Endothelial cell of umbilical vein (primary cell): ENCODE measurements around the gene ARSJ. TPM values are rescaled to one million over a fixed set of nuclear protein-coding genes. Genes with fewer than 3 reads are reported as not detected.

Experiments used
- BruUV-seq: library from RNA; stranded (reverse); fragments of 400-500 nt; replicated peaks from 2 replicates; lab custom pipeline; 2021; lab: Mats Ljungman, UMichigan
- CTCF ChIA-PET: fragments of 300-600, 350-600 bp; sonication (Branson Sonifier 250); formaldehyde crosslinking; loops from one replicate; lab custom pipeline; 2021; ENCODE audit warnings: antibody characterized with exemption, inconsistent platforms; lab: Charles Lee
- POLR2A ChIA-PET: fragments of 300-600, 350-600 bp; sonication (Branson Sonifier 250); formaldehyde crosslinking; loops from one replicate; lab custom pipeline; 2021; ENCODE audit warnings: antibody characterized with exemption, inconsistent platforms; lab: Charles Lee
- DNase-seq: peaks from one replicate; pipeline ENCODE4 v3.0.0-alpha.2; 2011; ENCODE audit warnings: low read depth, low spot score
- FAIRE-seq: peaks from 2 replicates; lab custom pipeline; 2011; peaks lifted over from hg19 to GRCh38; lab: Jason Lieb, UNC
- H2AFZ ChIP-seq: 2 replicates; pipeline ENCODE4 v1.6.0; 2012; ENCODE audit warnings: low read depth, low read length, control low read depth, inconsistent platforms
- H3K27ac ChIP-seq: 2 replicates; pipeline ENCODE4 v1.5.1; 2011; ENCODE audit warnings: low read depth, mild to moderate bottlenecking, control low read depth, low read length, moderate library complexity; ENCODE audit not compliant: insufficient read depth
- H3K27me3 ChIP-seq, 2 experiments: 2 replicates each; pipeline versions ENCODE4 v1.6.0 to v1.6.1; 2011; ENCODE audit warnings: low read length in 2 of 2, mixed read lengths in 1 of 2; ENCODE audit not compliant: control insufficient read depth in 2 of 2, insufficient read depth in 2 of 2
- H3K36me3 ChIP-seq, 2 experiments: 2 replicates in 1 of 2; 3 replicates in 1 of 2; pipeline ENCODE4 v1.5.1; 2011; ENCODE audit warnings: low read length in 2 of 2, mild to moderate bottlenecking in 1 of 2, moderate library complexity in 1 of 2; ENCODE audit not compliant: control insufficient read depth in 2 of 2, insufficient read depth in 2 of 2; ENCODE audit errors: extremely low read depth in 1 of 2
- H3K4me1 ChIP-seq: 3 replicates; pipeline ENCODE4 v1.5.1; 2011; ENCODE audit warnings: mild to moderate bottlenecking, low read length; ENCODE audit not compliant: control insufficient read depth, insufficient read depth; ENCODE audit errors: extremely low read depth
- H3K4me2 ChIP-seq: 2 replicates; pipeline ENCODE4 v1.6.1; 2011; ENCODE audit warnings: low read length, control low read depth, mixed read lengths; ENCODE audit not compliant: insufficient read depth
- H3K4me3 ChIP-seq, 3 experiments: fragments of 200-600 bp in 1 of 3; sonication (generic), shearing (Covaris generic) in 1 of 3; replicated peaks in 1 of 3; 2 replicates each; pipeline ENCODE4 v1.5.1; 2011 to 2016; ENCODE audit warnings: control low read depth in 3 of 3, low read length in 3 of 3, mild to moderate bottlenecking in 2 of 3, inconsistent platforms in 1 of 3, low read depth in 1 of 3, moderate library complexity in 1 of 3; ENCODE audit not compliant: insufficient read depth in 1 of 3
- H3K79me2 ChIP-seq: 2 replicates; pipeline ENCODE4 v1.6.0; 2012; ENCODE audit warnings: low read length, inconsistent platforms; ENCODE audit not compliant: control insufficient read depth, insufficient read depth
- H3K9ac ChIP-seq: replicated peaks from 2 replicates; pipeline ENCODE3; 2011; ENCODE audit warnings: low read length, control low read depth; ENCODE audit not compliant: insufficient read depth; ENCODE audit errors: extremely low read depth
- H3K9me1 ChIP-seq: replicated peaks from 3 replicates; pipeline ENCODE4 v1.6.0; 2011; ENCODE audit warnings: mild to moderate bottlenecking, low read length; ENCODE audit not compliant: control insufficient read depth, insufficient read depth; ENCODE audit errors: extremely low read depth
- H3K9me3 ChIP-seq: replicated peaks from 2 replicates; pipeline ENCODE4 v1.5.1; 2012; ENCODE audit warnings: low read length, inconsistent platforms; ENCODE audit not compliant: control insufficient read depth, insufficient read depth
- H4K20me1 ChIP-seq: replicated peaks from 2 replicates; pipeline ENCODE3; 2011; ENCODE audit warnings: mild to moderate bottlenecking, low read length; ENCODE audit not compliant: control insufficient read depth, insufficient read depth; ENCODE audit errors: extremely low read depth
- CTCF ChIP-seq, 2 donors: IDR thresholded peaks; 1 replicate in 1 of 2; 2 replicates in 1 of 2; pipeline ENCODE4 v1.5.1; 2011; ENCODE audit warnings: low read length in 2 of 2, mild to moderate bottlenecking in 2 of 2, moderate library complexity in 2 of 2, control low read depth in 1 of 2, inconsistent platforms in 1 of 2, low read depth in 1 of 2; ENCODE audit not compliant: insufficient read depth in 1 of 2; ENCODE audit errors: extremely low read depth in 1 of 2
- EZH2 ChIP-seq: IDR thresholded peaks from 2 replicates; pipeline ENCODE4 v1.6.1; 2012; ENCODE audit warnings: borderline replicate concordance, low read depth, mild to moderate bottlenecking, moderate library complexity, low read length, inconsistent platforms; ENCODE audit not compliant: severe bottlenecking
- FOS ChIP-seq: IDR thresholded peaks from 2 replicates; pipeline ENCODE4 v1.6.1; 2011; ENCODE audit warnings: mild to moderate bottlenecking, low read length, moderate library complexity, borderline replicate concordance; ENCODE audit not compliant: insufficient read depth
- GATA2 ChIP-seq: IDR thresholded peaks from 2 replicates; pipeline ENCODE4 v1.7.0; 2011; ENCODE audit warnings: low read depth, mild to moderate bottlenecking, moderate library complexity, mixed read lengths, low read length; ENCODE audit not compliant: insufficient read length, insufficient read depth
- JUN ChIP-seq: IDR thresholded peaks from 2 replicates; pipeline ENCODE4 v1.6.1; 2011; ENCODE audit warnings: borderline replicate concordance, low read depth; ENCODE audit not compliant: insufficient read length, insufficient read depth
- MAX ChIP-seq: IDR thresholded peaks from 2 replicates; pipeline ENCODE4 v1.6.1; 2011; ENCODE audit not compliant: insufficient read depth, insufficient read length
- MYC ChIP-seq: IDR thresholded peaks from one replicate; pipeline ENCODE4 v1.6.1; 2011; ENCODE audit warnings: mild to moderate bottlenecking, low read depth, low read length
- POLR2A ChIP-seq: IDR thresholded peaks from 2 replicates; pipeline ENCODE4 v1.6.1; 2012; ENCODE audit warnings: low read depth, mild to moderate bottlenecking, control low read depth, low read length
- POLR2AphosphoS5 ChIP-seq: IDR thresholded peaks from 2 replicates; pipeline ENCODE4 v1.6.1; 2012; ENCODE audit warnings: low read depth, mild to moderate bottlenecking, control low read depth, low read length, moderate library complexity; ENCODE audit not compliant: insufficient read depth
- dilution Hi-C: fragments of 300-500 bp; cut with MboI; formaldehyde crosslinking; loops from one replicate; pipeline ENCODE4 v1.15.0; 2019; ENCODE audit warnings: low sequenced_read_pairs; ENCODE audit not compliant: extremely low pct_ligation_motif_present
- intact Hi-C: fragments of 100-400 bp; cut with micrococcal nuclease; formaldehyde crosslinking; loops from one replicate; pipeline ENCODE4 v1.10.0; 2022
- polyA plus RNA-seq, 4 experiments: library from polyadenylated mRNA; depleted of rRNA in 3 of 4; stranded (reverse) in 3 of 4; unstranded in 1 of 4; fragments of >200 nt; gene quantifications; 2 replicates each; pipeline versions ENCODE4 v1.2.1 to v1.2.3, GENCODE V29; 2011 to 2012; ENCODE audit warnings: missing spikeins in 1 of 4
- total RNA-seq: library from RNA; stranded (reverse); gene quantifications from 2 replicates; pipeline ENCODE4 v1.2.3, GENCODE V29; 2021

Gene ARSJ
- total and polyA plus RNA-seq, 2 donors (not counting 3 experiments of a cell fraction or from before 2014, with no cell fraction given) = 21.9 to 50.0 TPM

GRCh38 chr4:114019969-114020358 is 40.5 kb upstream of the ARSJ start:
- no TSS peak for BruUV-seq
- Histone ChIP-seq H3K27me3 (no peaks in the 10 kb centered on the region), H3K4me2 (no peak overlapping the region), H3K9ac (no peak overlapping the region), H3K9me3 (no peaks in the 10 kb centered on the region), H3K4me3 (no peak overlapping the region), H3K9me1 (no peaks in the 10 kb centered on the region), H3K79me2 (no peaks in the 10 kb centered on the region), H3K36me3 (no peaks in the 10 kb centered on the region), H3K4me1 (peaks cover 25% of the 10 kb centered on the region), H4K20me1 (no peaks in the 10 kb centered on the region), H3K27ac (no peak overlapping the region), H2AFZ (peak overlapping the region; percentile 51)
- ChIA-PET POLR2A (no interaction called here), CTCF (no interaction called here)
- DNase-seq (no peak), FAIRE-seq (no peak)
- intact Hi-C loops = loop anchor here (10.0 kb wide), 2 partner anchors 1875 to 1935 kb away; partner anchors contain the start of gene FAM241A
- dilution Hi-C loops = no loop called here
- TF ChIP-seq EZH2 (no peak), GATA2 (no peak), MAX (no peak), MYC (no peak), POLR2A (no peak), CTCF (IDR thresholded peaks at IDR 0.05; ENCODE audit: extremely low read depth in 1 of 2, insufficient read depth in 1 of 2, low read depth in 1 of 2, low read length in 2 of 2) (no peak), POLR2AphosphoS5 (no peak), FOS (no peak), JUN (no peak)
